Measurements from ENCODE around the gene KIAA1958. TPM values are rescaled to one million over a fixed set of nuclear protein-coding genes. Genes with fewer than 3 reads are reported as not detected.

Gene KIAA1958
- total RNA-seq, 4 donors from 2014 or later, result 2.7 to 5.7 (median 5.2) TPM

GRCh38 chr9:112531666-112532282 lies 45.1 kb downstream of the KIAA1958 start:
- intact Hi-C loops (cut with DNase I), result no loop called here
- Histone ChIP-seq H3K36me3 (no peaks in the 10 kb centered on the region), H3K4me3 (no peak overlapping the region), H3K9me3 (no peaks in the 10 kb centered on the region), H3K27ac (no peak overlapping the region), H3K4me1 (peaks cover 0 to 11% (median 6%) of the 10 kb centered on the region in 3 donors), H3K27me3 (no peaks in the 10 kb centered on the region)
- DNase-seq, result no peak
- TF ChIP-seq CTCF (IDR thresholded peaks at IDR 0.05), result no peak
- no peak for TF ChIP-seq POLR2A (IDR thresholded peaks at IDR 0.05)
- WGBS, 2 donors, result 92 to 93% methylated on average over 6 of the region's 6 CpGs

GRCh38 chr9:112532427-112532826 lies 45.8 kb downstream of the KIAA1958 start:
- Histone ChIP-seq H3K4me1 (peaks cover 0 to 11% (median 6%) of the 10 kb centered on the region in 3 donors), H3K27ac (no peak overlapping the region), H3K9me3 (no peaks in the 10 kb centered on the region), H3K4me3 (no peak overlapping the region), H3K27me3 (no peaks in the 10 kb centered on the region), H3K36me3 (no peaks in the 10 kb centered on the region)
- TF ChIP-seq CTCF (IDR thresholded peaks at IDR 0.05), result no peak
- TF ChIP-seq POLR2A (IDR thresholded peaks at IDR 0.05), result no peak
- intact Hi-C loops (cut with DNase I), result no loop called here
- no peak for DNase-seq
- WGBS, 2 donors, result 12 to 35% methylated on average over 1 of the region's 1 CpG

GRCh38 chr9:112533660-112534059 lies 47.0 kb downstream of the KIAA1958 start:
- 86 to 89% methylated on average over 3 of the region's 3 CpGs for WGBS, 2 donors
- H3K27ac ChIP-seq, result no peak overlapping the region
- peaks cover 0 to 11% (median 6%) of the 10 kb centered on the region in 3 donors for H3K4me1 ChIP-seq
- H3K27me3 ChIP-seq, result no peaks in the 10 kb centered on the region
- no peaks in the 10 kb centered on the region for H3K9me3 ChIP-seq
- TF ChIP-seq CTCF (IDR thresholded peaks at IDR 0.05), result no peak
- TF ChIP-seq POLR2A (IDR thresholded peaks at IDR 0.05), result no peak
- H3K4me3 ChIP-seq, result no peak overlapping the region
- DNase-seq, result no peak
- intact Hi-C loops (cut with DNase I), result no loop called here
- no peaks in the 10 kb centered on the region for H3K36me3 ChIP-seq

GRCh38 chr9:112535301-112535700 lies 48.7 kb downstream of the KIAA1958 start:
- DNase-seq, result no peak

GRCh38 chr9:112535811-112536210 lies 49.2 kb downstream of the KIAA1958 start:
- no peak overlapping the region for H3K4me3 ChIP-seq
- intact Hi-C loops (cut with DNase I), result no loop called here
- WGBS, 2 donors, result 77 to 100% methylated on average over 1 of the region's 1 CpG
- no peak for DNase-seq
- no peaks in the 10 kb centered on the region for H3K27me3 ChIP-seq
- H3K27ac ChIP-seq, result no peak overlapping the region
- peaks cover 0 to 11% (median 6%) of the 10 kb centered on the region in 3 donors for H3K4me1 ChIP-seq
- no peak for TF ChIP-seq POLR2A (IDR thresholded peaks at IDR 0.05)
- no peak for TF ChIP-seq CTCF (IDR thresholded peaks at IDR 0.05)
- H3K36me3 ChIP-seq, result no peaks in the 10 kb centered on the region
- no peaks in the 10 kb centered on the region for H3K9me3 ChIP-seq

More at GRCh38 chr9:112535301-112535700, 48.7 kb downstream of the KIAA1958 start:
- no peaks in the 10 kb centered on the region for H3K9me3 ChIP-seq
- no peak overlapping the region for H3K27ac ChIP-seq
- H3K36me3 ChIP-seq, result no peaks in the 10 kb centered on the region
- H3K4me3 ChIP-seq, result no peak overlapping the region
- intact Hi-C loops (cut with DNase I), result no loop called here
- 0 to 15% methylated on average over 1 of the region's 1 CpG for WGBS, 2 donors
- no peak for TF ChIP-seq CTCF (IDR thresholded peaks at IDR 0.05)
- TF ChIP-seq POLR2A (IDR thresholded peaks at IDR 0.05), result no peak
- peaks cover 0 to 11% (median 6%) of the 10 kb centered on the region in 3 donors for H3K4me1 ChIP-seq
- no peaks in the 10 kb centered on the region for H3K27me3 ChIP-seq

All from esophagus squamous epithelium (tissue), 5 donors.